Brain microvascular endothelial cell (primary cell): Measurements from ENCODE around the gene CABCOCO1.

Experiments used
- DNase-seq: peaks from one replicate; pipeline ENCODE4 v3.0.0-alpha.2; 2020
- H3K27ac ChIP-seq: fragments of 250-450 bp; sonication (Bioruptor Pico); 2 replicates; pipeline ENCODE4 v1.5.1; 2020; ENCODE audit warnings: mild to moderate bottlenecking, moderate library complexity
- H3K27me3 ChIP-seq: fragments of 250-450 bp; sonication (Bioruptor Pico); replicated peaks from 2 replicates; pipeline ENCODE4 v1.5.1; 2020; ENCODE audit warnings: mild to moderate bottlenecking
- H3K36me3 ChIP-seq: fragments of 250-450 bp; sonication (Bioruptor Pico); replicated peaks from 2 replicates; pipeline ENCODE4 v1.5.1; 2020; ENCODE audit warnings: mild to moderate bottlenecking
- H3K4me3 ChIP-seq: 2 replicates; pipeline ENCODE4 v1.5.1; 2011; ENCODE audit warnings: low read depth, mild to moderate bottlenecking, control low read depth, low read length, moderate library complexity
- in situ Hi-C: cut with HindIII; loops from 2 replicates; pipeline ENCODE4 v1.10.0; 2017; ENCODE audit warnings: low sequenced_read_pairs, low pct_ligation_motif_present
- TF ChIP-seq, protein P1 (sequence below): IDR thresholded peaks from 2 replicates; pipeline ENCODE4 v1.5.1; 2011; ENCODE audit warnings: low read depth, mild to moderate bottlenecking, moderate library complexity, low read length, control low read depth, inconsistent platforms; ENCODE audit errors: missing control alignments

Gene CABCOCO1

DNA sequence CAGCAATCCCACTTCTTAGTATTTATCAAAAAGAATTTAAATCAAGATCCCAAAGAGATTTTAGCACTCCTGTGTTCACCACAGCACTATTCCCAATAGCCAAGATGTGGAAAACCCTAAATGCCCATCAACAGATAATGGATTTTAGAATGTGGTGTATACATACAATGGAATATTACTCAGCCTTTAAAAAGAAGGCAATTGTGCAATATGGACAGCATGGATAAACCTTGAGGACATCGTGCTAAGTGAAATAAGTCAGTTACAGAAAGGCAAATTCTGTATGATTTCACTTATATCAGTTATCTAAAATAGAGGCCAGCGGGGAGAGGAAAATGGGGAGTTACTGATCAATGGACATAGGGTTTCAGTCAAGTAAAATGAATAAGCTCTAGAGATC lies 66.9 kb downstream of the CABCOCO1 start:
- in situ Hi-C loops, result no loop called here
- TF ChIP-seq, protein P1, sequence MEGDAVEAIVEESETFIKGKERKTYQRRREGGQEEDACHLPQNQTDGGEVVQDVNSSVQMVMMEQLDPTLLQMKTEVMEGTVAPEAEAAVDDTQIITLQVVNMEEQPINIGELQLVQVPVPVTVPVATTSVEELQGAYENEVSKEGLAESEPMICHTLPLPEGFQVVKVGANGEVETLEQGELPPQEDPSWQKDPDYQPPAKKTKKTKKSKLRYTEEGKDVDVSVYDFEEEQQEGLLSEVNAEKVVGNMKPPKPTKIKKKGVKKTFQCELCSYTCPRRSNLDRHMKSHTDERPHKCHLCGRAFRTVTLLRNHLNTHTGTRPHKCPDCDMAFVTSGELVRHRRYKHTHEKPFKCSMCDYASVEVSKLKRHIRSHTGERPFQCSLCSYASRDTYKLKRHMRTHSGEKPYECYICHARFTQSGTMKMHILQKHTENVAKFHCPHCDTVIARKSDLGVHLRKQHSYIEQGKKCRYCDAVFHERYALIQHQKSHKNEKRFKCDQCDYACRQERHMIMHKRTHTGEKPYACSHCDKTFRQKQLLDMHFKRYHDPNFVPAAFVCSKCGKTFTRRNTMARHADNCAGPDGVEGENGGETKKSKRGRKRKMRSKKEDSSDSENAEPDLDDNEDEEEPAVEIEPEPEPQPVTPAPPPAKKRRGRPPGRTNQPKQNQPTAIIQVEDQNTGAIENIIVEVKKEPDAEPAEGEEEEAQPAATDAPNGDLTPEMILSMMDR, result no peak
- Histone ChIP-seq H3K27me3 (no peaks in the 10 kb centered on the region), H3K4me3 (no peak overlapping the region), H3K36me3 (no peaks in the 10 kb centered on the region), H3K27ac (no peak overlapping the region)
- no peak for DNase-seq

DNA sequence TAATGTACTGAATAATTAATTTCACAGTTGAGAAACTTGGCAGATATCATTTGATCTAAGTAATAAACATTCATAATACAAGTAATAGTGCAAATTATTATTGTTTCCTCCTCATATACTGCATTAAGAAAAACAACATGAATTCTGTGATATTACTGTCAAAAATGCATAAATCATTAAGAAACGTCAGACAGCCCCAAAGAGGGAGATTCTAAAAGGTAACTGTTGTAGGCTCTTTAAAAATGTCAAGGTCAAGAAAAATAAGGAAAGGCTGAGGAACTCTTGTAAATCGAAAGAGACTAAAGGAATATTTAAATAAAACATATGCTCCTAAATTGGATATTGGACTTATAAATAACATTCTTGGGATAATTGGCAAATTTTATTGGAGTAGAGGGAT lies 67.9 kb downstream of the CABCOCO1 start:
- Histone ChIP-seq H3K36me3 (no peaks in the 10 kb centered on the region), H3K4me3 (no peak overlapping the region), H3K27ac (no peak overlapping the region), H3K27me3 (no peaks in the 10 kb centered on the region)
- TF ChIP-seq, protein P1, result no peak
- no peak for DNase-seq
- in situ Hi-C loops, result no loop called here

DNA sequence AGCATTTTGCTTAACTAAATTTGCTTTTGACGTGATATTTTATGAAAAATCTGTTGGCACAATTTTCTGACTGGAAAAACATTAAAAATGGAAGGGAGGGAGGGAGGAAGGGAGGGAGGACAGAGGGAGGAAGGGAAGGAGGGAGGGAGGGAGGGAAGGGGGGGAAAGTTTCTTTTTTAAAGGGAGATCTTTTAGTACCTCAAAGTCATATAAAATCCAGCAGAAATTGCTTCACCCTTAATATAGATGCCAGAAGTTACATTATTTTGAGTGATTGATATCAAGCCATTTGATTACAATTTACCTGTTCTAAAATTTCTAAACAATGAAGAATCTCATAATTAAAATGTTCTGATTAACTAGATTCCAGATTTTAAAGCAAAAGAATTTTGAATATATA lies 68.9 kb downstream of the CABCOCO1 start:
- in situ Hi-C loops, result no loop called here
- Histone ChIP-seq H3K36me3 (no peaks in the 10 kb centered on the region), H3K27ac (no peak overlapping the region), H3K27me3 (no peaks in the 10 kb centered on the region), H3K4me3 (no peak overlapping the region)
- DNase-seq, result no peak
- TF ChIP-seq, protein P1, result no peak

DNA sequence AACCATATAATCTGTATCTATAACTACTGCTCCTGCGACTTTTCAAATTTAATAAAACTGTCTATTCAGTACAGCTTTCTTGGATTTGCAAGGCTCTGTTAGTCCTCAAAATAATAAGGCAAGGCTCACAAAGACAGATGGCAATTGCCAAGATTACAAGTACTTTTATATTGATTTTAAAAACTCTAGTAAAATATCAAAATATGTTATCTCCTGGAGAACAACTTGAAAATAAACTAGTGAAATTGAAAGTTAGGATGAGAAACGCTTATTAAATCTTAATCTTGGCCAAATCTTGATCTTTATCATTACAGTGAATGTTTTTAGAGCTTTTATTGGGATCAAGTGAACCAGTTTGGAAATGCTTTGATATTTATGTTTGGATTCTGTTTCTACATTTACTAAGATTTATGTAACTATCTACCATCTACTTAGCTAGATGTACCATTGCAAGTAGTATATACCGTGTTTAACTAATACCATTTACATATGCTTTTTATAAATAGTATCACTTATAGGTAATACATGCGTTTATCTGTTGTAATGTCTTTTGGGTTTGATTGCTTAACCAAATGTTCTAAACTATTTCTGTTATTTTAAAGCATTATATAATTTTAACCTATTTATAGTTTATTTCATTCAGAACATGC lies 70.0 kb downstream of the CABCOCO1 start:
- Histone ChIP-seq H3K4me3 (no peak overlapping the region), H3K27me3 (no peaks in the 10 kb centered on the region), H3K27ac (no peak overlapping the region), H3K36me3 (no peaks in the 10 kb centered on the region)
- DNase-seq, result no peak
- in situ Hi-C loops, result no loop called here
- TF ChIP-seq, protein P1, result no peak

DNA sequence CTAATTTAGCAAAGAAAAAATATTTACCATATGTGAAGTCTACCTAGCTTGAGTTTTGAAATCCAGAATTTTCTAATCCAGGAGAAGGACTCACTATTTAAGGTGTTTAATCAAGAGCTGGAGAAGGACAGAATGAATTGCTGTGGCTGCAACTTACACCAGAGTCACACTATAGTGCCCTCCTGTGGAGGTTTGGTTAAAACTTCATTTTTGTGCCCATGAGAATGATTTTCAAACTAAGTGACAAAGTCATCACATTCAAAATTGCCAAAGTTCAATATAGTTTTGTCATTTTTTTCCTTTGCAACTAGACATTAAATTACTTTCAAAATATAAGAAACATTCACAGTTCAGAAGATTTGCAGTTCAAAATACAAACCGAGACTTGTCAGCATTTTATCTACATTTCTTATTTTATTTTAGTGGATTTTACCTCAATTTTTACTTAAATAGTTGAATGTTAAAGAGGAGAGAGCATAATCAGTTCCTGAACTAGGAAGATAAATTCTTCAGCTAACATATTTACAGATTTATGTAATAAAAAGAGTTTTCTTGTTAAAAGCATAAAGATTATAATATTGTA lies 70.7 kb downstream of the CABCOCO1 start:
- DNase-seq, result peak; percentile 45
- in situ Hi-C loops, result no loop called here

More for the DNA sequence above, 70.7 kb downstream of the CABCOCO1 start:
- H3K4me3 ChIP-seq, result no peak overlapping the region
- no peak overlapping the region for H3K27ac ChIP-seq
- no peaks in the 10 kb centered on the region for H3K36me3 ChIP-seq
- H3K27me3 ChIP-seq, result no peaks in the 10 kb centered on the region
- TF ChIP-seq, protein P1, result peak; percentile 69
